ENCODE results near the gene WDFY4.

- TF ChIP-seq BACH2 (CRISPR knock-in tag; IDR thresholded peaks at IDR 0.05; ENCODE audit: borderline replicate concordance): no peak
- TF ChIP-seq CSRNP3 (CRISPR knock-in tag; IDR thresholded peaks at IDR 0.05): no peak
- no peak for TF ChIP-seq ESRRG (CRISPR knock-in tag; IDR thresholded peaks at IDR 0.05)
- TF ChIP-seq CSDC2 (CRISPR knock-in tag; IDR thresholded peaks at IDR 0.05): no peak
- TF ChIP-seq PATZ1 (CRISPR knock-in tag; IDR thresholded peaks at IDR 0.05; ENCODE audit: borderline replicate concordance): no peak
- no peak for TF ChIP-seq ARNTL (CRISPR knock-in tag; IDR thresholded peaks at IDR 0.05; ENCODE audit: borderline replicate concordance, low read depth)
- no peak for TF ChIP-seq ZNF8 (CRISPR knock-in tag; IDR thresholded peaks at IDR 0.05)
- TF ChIP-seq ZFP3 (CRISPR knock-in tag; IDR thresholded peaks at IDR 0.05): no peak
- no peak for TF ChIP-seq CREB5 (CRISPR knock-in tag; IDR thresholded peaks at IDR 0.05; ENCODE audit: low read depth)
These were observed 124.6 kb downstream of the WDFY4 start for GRCh38 chr10:48809261-48809660.
